GM21526 (cell line): Measurements from ENCODE around the gene ZDHHC14.

Experiments
- ATAC-seq: cut with Tn5 transposase; IDR thresholded peaks from one replicate; pipeline ENCODE4 v1.9.1; 2021; ENCODE audit warnings: moderate library complexity; ENCODE audit not compliant: unreplicated experiment, low FRiP score

The ZDHHC14 gene

GRCh38 chr6:157607317-157608109, 226.5 kb downstream of the ZDHHC14 start:
- ATAC-seq, result no peak

GRCh38 chr6:157608221-157609075, 227.5 kb downstream of the ZDHHC14 start:
- ATAC-seq, result no peak

- no peak for ATAC-seq
These were observed 228.1 kb downstream of the ZDHHC14 start for GRCh38 chr6:157609117-157609516.

- no peak for ATAC-seq
These were observed 228.6 kb downstream of the ZDHHC14 start for GRCh38 chr6:157609556-157609955.

- ATAC-seq, result no peak
These were observed 229.5 kb downstream of the ZDHHC14 start for GRCh38 chr6:157610451-157610999.

GRCh38 chr6:157611406-157611805, 230.4 kb downstream of the ZDHHC14 start:
- no peak for ATAC-seq

GRCh38 chr6:157613011-157613522, 232.1 kb downstream of the ZDHHC14 start:
- no peak for ATAC-seq

GRCh38 chr6:157614026-157614568, 233.1 kb downstream of the ZDHHC14 start:
- ATAC-seq, result no peak

GRCh38 chr6:157615420-157615769, 234.4 kb downstream of the ZDHHC14 start:
- no peak for ATAC-seq

- ATAC-seq, result no peak
These were observed 235.0 kb downstream of the ZDHHC14 start for GRCh38 chr6:157615951-157616350.

GRCh38 chr6:157620944-157621343, 240.0 kb downstream of the ZDHHC14 start:
- no peak for ATAC-seq

- ATAC-seq, result no peak
These were observed 240.4 kb downstream of the ZDHHC14 start for GRCh38 chr6:157621406-157621805.

- no peak for ATAC-seq
These were observed 241.4 kb downstream of the ZDHHC14 start for GRCh38 chr6:157622427-157622826.

- ATAC-seq, result no peak
These were observed 244.1 kb downstream of the ZDHHC14 start for GRCh38 chr6:157625111-157625510.

GRCh38 chr6:157625764-157626163, 244.8 kb downstream of the ZDHHC14 start:
- ATAC-seq, result no peak

GRCh38 chr6:157627195-157627966, 246.4 kb downstream of the ZDHHC14 start:
- ATAC-seq, result no peak

GRCh38 chr6:157628463-157628862, 247.5 kb downstream of the ZDHHC14 start:
- no peak for ATAC-seq

- no peak for ATAC-seq
These were observed 248.2 kb downstream of the ZDHHC14 start for GRCh38 chr6:157629220-157629619.

- no peak for ATAC-seq
These were observed 249.6 kb downstream of the ZDHHC14 start for GRCh38 chr6:157630463-157631080.

GRCh38 chr6:157631412-157631811, 250.4 kb downstream of the ZDHHC14 start:
- ATAC-seq, result no peak
